HG02763 (cell line): Measurements from ENCODE around the gene MCRIP2.

Experiments used
- ATAC-seq: cut with Tn5 transposase; IDR thresholded peaks from one replicate; pipeline ENCODE4 v1.9.1; 2021; ENCODE audit warnings: mild to moderate bottlenecking, moderate library complexity; ENCODE audit not compliant: unreplicated experiment

The MCRIP2 gene

DNA sequence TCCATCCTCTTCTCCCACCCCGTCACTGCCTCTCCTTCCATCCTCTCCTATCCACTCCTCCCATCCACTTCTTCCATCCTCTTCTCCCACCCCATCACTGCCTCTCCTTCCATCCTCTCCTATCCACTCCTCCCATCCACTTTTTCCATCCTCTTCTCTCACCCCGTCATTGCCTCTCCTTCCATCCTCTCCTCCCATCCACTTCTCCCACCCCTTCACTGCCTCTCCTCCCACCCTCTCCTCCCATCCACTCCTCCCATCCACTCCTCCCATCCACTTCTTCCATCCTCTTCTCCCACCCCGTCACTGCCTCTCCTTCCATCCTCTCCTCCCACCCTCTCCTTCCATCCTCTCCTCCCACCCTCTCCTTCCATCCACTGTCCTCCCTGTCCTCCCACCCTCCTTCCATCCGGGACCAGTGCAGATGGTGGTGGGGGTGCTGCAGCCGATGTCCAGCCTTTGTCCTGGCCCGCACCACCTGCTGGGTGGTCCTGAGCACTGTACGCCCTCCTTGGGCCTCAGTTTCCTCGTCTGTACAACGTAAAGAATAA, 9.7 kb upstream of the MCRIP2 start:
- ATAC-seq = no peak

- ATAC-seq = no peak
Observed at GRCh38 chr16:632486-633335, 8.9 kb upstream of the MCRIP2 start.

DNA sequence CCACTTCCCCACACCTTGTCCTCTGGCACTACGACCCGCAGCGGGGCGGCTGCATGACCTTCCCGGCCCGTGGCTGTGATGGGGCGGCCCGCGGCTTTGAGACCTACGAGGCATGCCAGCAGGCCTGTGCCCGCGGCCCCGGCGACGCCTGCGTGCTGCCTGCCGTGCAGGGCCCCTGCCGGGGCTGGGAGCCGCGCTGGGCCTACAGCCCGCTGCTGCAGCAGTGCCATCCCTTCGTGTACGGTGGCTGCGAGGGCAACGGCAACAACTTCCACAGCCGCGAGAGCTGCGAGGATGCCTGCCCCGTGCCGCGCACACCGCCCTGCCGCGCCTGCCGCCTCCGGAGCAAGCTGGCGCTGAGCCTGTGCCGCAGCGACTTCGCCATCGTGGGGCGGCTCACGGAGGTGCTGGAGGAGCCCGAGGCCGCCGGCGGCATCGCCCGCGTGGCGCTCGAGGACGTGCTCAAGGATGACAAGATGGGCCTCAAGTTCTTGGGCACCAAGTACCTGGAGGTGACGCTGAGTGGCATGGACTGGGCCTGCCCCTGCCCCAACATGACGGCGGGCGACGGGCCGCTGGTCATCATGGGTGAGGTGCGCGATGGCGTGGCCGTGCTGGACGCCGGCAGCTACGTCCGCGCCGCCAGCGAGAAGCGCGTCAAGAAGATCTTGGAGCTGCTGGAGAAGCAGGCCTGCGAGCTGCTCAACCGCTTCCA, 8.1 kb upstream of the MCRIP2 start:
- no peak for ATAC-seq

DNA sequence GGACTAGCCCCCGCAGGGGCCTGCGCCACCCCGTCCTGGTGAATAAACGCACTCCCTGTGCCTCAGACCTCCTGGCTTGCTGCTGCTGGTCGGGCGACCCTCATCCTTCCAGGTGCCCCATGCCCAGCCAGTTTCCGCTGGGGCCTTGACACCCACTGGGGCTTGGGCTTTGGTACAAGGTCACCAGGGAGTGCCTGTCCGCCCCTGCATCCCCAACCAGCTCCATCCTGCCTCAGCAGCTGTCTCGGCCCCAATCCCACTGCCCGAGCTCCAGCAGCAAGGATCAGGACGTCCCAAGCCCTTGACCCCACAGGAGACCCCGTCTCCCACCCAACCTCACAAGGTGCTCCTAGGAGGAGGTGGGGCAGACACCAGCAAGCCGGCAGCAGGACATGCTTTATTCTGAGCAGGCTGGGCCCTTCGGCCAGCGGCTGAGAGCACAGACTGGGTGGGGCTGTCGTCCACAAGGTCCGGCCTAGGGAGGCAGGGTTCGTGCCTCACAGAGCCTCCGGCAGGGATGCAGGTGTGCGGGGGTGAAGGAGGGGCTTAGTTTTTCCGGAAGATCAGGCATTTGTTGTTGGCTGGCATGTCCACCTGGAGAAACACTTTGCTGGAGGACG, 7.5 kb upstream of the MCRIP2 start:
- ATAC-seq = no peak

DNA sequence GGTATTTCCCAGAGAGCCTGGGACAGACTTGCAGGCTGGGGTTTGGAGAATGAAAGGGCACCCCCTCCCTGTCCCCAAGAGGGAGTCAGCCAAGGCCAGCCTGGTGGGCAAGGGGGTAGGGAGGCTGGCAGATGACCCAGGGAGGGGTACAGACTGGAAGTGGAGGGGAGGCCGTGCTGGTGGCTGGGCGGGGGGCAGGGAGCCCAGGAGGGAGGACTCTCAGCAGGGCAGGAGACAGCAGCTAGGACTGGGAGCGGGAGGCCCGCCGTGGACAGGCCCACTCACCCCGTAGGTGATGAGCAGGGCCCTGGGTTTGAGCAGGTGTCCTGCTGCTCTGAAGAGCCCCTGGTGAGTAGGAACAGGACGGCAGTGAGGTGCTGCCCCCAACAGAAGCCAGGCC, 6.6 kb upstream of the MCRIP2 start:
- ATAC-seq = no peak

GRCh38 chr16:635573-636205, 5.9 kb upstream of the MCRIP2 start:
- no peak for ATAC-seq

GRCh38 chr16:636206-637080, 5.2 kb upstream of the MCRIP2 start, which contains the start of gene METTL26:
Gene METTL26 (minus strand): TSS chr16:636305. CDS start chr16:636290, 15 bp downstream.
- ATAC-seq = peak; percentile 76

- ATAC-seq = no peak
Observed at GRCh38 chr16:637081-638018, 4.3 kb upstream of the MCRIP2 start.

DNA sequence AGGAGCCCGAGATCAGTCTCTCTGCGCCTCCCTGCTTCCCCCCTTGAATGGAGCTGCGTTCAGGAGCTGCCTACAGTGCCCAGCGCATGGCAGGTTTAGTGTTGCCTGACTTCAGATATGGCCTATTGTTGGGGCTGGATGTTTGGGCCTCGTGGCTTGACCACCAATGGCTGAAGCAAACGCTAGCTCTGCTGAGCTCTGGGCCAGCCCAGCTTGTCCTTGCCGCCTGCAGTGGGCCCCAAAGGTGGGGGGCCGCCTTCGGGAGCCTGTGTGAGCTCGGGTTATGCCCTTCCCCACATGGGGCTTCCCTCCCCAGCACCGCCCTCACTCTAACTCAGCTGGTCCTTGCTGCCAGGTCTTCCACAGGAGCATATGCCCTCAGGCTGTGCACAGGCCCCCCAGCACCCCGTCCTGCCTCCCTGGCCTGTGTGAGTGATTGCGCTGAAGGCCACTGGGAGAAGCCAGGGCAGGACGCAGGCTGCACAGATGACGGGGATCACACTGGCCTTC, 3.5 kb upstream of the MCRIP2 start:
- no peak for ATAC-seq

GRCh38 chr16:638836-639235, 2.8 kb upstream of the MCRIP2 start:
- ATAC-seq = no peak

DNA sequence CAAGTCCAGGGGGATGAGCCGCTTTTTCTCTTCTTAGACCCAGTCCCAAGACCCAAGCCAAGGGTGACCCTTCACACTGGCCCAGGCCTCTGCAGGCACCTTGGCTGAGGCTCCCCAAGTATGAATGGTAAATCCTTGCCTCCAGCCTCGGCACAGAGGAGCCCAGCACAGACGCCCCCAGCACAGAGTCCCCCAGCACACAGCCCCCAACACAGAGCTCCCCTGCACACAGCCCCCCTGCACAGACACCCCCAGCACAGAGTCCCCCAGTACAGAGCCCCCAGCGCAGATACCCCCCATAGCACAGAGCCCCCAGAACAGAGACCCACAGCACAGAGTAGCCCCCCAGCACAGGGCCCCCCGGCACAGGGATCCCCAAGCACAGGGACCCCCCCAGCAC, 1.0 kb upstream of the MCRIP2 start:
- ATAC-seq = no peak

DNA sequence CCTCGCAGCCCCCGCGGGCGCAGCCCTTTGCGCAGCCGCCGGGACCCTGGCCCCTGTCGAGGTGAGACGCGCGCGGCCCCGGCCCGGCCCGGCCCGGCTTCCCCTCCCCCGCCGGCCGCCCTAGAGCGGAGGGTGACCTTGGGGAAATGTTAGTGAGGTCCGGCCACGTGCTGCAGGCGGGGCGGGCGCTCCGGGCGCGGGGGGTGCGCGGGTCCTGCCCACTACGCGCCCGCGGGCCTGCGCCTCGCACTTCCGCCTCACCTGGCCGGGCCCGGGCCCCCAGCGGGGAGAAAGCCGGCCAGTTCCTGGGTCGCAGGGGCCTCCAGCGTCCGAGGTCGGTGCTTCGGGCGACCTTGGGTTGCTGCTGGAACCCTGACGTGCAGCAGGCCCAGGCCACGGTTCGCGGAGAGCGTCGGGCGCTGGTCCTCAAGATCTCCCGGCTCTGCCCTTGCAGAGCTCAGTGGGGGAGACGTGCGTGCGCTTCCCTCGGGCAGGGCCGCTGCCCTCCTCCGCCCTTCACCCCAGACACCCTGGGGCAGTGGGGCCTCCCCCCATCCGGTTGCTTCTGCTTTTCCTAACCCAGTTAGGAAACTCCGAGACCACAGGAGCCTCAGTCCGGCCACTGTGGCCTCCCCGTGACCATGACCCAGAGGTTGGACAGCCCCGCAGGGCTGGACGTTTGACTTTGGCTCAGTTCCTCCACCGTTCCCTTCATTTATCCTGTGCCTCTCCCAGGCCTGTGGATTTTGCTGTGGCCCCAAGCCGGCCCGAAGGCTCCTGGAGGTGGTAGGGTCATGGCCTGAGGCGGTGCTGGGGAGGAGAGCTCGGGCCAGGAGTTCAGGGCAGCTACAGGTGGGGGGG, 791 bp downstream of the MCRIP2 start:
- ATAC-seq = peak; percentile 37

GRCh38 chr16:643050-643368, 1.4 kb downstream of the MCRIP2 start:
- ATAC-seq = no peak

GRCh38 chr16:644556-644955, 2.9 kb downstream of the MCRIP2 start:
- ATAC-seq = no peak

DNA sequence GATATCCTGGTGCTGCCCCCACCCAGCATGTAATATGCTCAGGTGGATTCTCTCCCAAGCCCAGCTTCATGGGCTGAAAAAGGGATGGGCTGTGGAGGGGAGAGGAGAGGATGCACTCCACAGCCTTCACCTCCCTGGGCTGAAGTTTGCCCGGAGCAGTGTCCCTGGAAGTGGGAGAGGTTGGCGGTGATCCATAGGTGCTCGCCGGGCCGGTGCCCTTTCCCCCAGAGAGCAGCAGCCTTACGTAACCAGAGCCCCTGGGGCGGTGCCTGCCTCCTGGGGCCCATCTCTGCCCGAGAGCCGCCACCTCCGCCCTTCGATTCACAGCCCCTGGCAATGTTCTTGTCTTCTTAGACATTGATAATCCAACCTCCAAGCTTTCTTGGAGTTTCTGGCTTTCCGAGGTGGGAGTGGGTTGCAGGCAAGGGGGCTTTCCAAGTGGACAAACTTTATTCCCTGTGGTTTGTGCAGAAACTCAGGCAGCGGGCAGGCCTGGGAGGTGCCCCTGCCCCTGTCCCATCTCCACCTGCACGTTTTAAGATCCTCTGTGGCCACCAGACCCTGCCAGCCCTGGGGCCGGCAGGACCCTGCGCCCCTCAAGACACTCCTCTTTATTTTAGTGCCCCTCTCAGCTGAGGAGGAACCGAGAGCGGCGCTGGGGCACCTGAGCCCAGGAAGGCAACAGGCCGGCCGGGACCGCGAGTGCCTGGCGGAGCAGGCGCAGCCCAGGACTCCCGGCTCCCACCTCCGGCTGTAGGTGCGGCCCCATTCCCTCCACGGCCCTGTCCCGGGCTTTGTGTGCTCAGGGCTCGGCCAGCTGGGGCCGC, 4.4 kb downstream of the MCRIP2 start:
- no peak for ATAC-seq

- no peak for ATAC-seq
Observed at GRCh38 chr16:646679-647172, 5.1 kb downstream of the MCRIP2 start.
